K562 (cell line): ENCODE measurements around the gene YARS1. TPM values are rescaled to one million over a fixed set of nuclear protein-coding genes. Genes with fewer than 3 reads are reported as not detected.

Experiments used
- ATF2 ChIP-seq: sonication (generic); formaldehyde crosslinking; IDR thresholded peaks from 2 replicates; pipeline ENCODE4 v1.8.1; 2022; ENCODE audit warnings: missing genetic modification reagents
- BCLAF1 ChIP-seq, 2 experiments: fragments of 450-650 bp in 1 of 2; IDR thresholded peaks; 2 replicates each; pipeline ENCODE4 v1.6.1; 2011 to 2017; ENCODE audit warnings: low read depth in 2 of 2, antibody characterized with exemption in 1 of 2, borderline replicate concordance in 1 of 2, low read length in 1 of 2, mild to moderate bottlenecking in 1 of 2, mixed read lengths in 1 of 2; ENCODE audit not compliant: control insufficient read depth in 1 of 2
- DMBX1 ChIP-seq: fragments of 250-450 bp; sonication (Bioruptor Pico); IDR thresholded peaks from 2 replicates; pipeline ENCODE4 v1.8.0; 2022; ENCODE audit warnings: inconsistent platforms, mild to moderate bottlenecking, moderate library complexity, borderline replicate concordance
- E2F6 ChIP-seq, 2 experiments: IDR thresholded peaks; 2 replicates each; pipeline ENCODE4 v1.6.1; 2011; ENCODE audit warnings: borderline replicate concordance in 1 of 2, control low read depth in 1 of 2, low read depth in 1 of 2, low read length in 1 of 2, mild to moderate bottlenecking in 1 of 2, mixed read lengths in 1 of 2, moderate library complexity in 1 of 2; ENCODE audit not compliant: insufficient read depth in 1 of 2, insufficient read length in 1 of 2, poor library complexity in 1 of 2, severe bottlenecking in 1 of 2; ENCODE audit errors: extremely low read depth in 1 of 2
- GABPB2 ChIP-seq: fragments of 250-450 bp; sonication (Bioruptor Pico); conservative IDR thresholded peaks from 2 replicates; pipeline ENCODE4 v1.5.1; 2021; ENCODE audit warnings: mild to moderate bottlenecking
- HDGF ChIP-seq: fragments of 450-650 bp; IDR thresholded peaks from 2 replicates; pipeline ENCODE4 v1.6.1; 2016
- MTA2 ChIP-seq: fragments of 450-650 bp; IDR thresholded peaks from 2 replicates; pipeline ENCODE4 v1.6.1; 2016; ENCODE audit warnings: low read depth
- NFE2 ChIP-seq: IDR thresholded peaks from 2 replicates; pipeline ENCODE4 v1.6.1; 2014; ENCODE audit warnings: antibody characterized with exemption, low read depth
- SAP30 ChIP-seq: fragments of 200-600 bp; sonication (generic); IDR thresholded peaks from 2 replicates; pipeline ENCODE4 v1.6.1; 2012; ENCODE audit warnings: borderline replicate concordance, low read depth, mild to moderate bottlenecking, moderate library complexity, low read length, control low read depth, inconsistent platforms; ENCODE audit not compliant: insufficient read depth, poor library complexity, severe bottlenecking
- THAP12 ChIP-seq: fragments of 250-450 bp; sonication (Bioruptor Pico); IDR thresholded peaks from 2 replicates; pipeline ENCODE4 v1.9.0; 2021; ENCODE audit warnings: mild to moderate bottlenecking, inconsistent platforms
- ZBTB5 ChIP-seq: fragments of 450-650 bp; IDR thresholded peaks from 2 replicates; pipeline ENCODE4 v1.6.1; 2017; ENCODE audit warnings: antibody characterized with exemption
- ZNF384 ChIP-seq: IDR thresholded peaks from 2 replicates; pipeline ENCODE4 v1.6.1; 2012; ENCODE audit warnings: low read depth, low read length, improper control_type of control experiment
- polyA plus RNA-seq, 8 experiments: library from polyadenylated mRNA; depleted of rRNA in 4 of 8; stranded (reverse) in 5 of 8; unstranded in 3 of 8; fragments of >200 nt; fragmentation: Nextera tagmentation in 2 of 8; fragmentation: Illumina TruSeq in 1 of 8; extraction: Ambion mirVana in 2 of 8; extraction: Trizol in 1 of 8; gene quantifications; 2 replicates each; pipeline versions ENCODE4 v1.2.1 to v1.2.3, GENCODE V29; 2011 to 2014; ENCODE audit warnings: inconsistent platforms in 1 of 8, missing spikeins in 1 of 8
- total RNA-seq, 7 experiments: library from RNA; depleted of rRNA in 6 of 7; stranded (reverse); fragments of >200 nt in 6 of 7; fragmentation: Illumina TruSeq in 2 of 7; extraction: Trizol in 2 of 7; gene quantifications; 2 replicates each; pipeline versions ENCODE4 v1.2.1 to v1.2.3, GENCODE V29; 2011 to 2021; ENCODE audit warnings: low replicate concordance in 1 of 7

The YARS1 gene
- total and polyA plus RNA-seq, 9 of the 15 experiments (the other 6 are each of a cell fraction or from before 2014, with no cell fraction given), result 66.2 to 336 (median 201) TPM

- TF ChIP-seq ZBTB5 (no peak), HDGF (peak; percentile 12; the same call in 1 of the 2 replicates), MTA2 (no peak), SAP30 (no peak), ZNF384 (peak; percentile 89), THAP12 (CRISPR knock-in tag) (no peak), NFE2 (no peak), BCLAF1 (IDR thresholded peaks at IDR 0.05; ENCODE audit: borderline replicate concordance in 1 of 2, control insufficient read depth in 1 of 2, low read depth in 2 of 2, low read length in 1 of 2) (no peak), DMBX1 (no peak), E2F6 (IDR thresholded peaks at IDR 0.05; ENCODE audit: borderline replicate concordance in 1 of 2, extremely low read depth in 1 of 2, insufficient read depth in 1 of 2, insufficient read length in 1 of 2, low read depth in 1 of 2, low read length in 1 of 2, poor library complexity in 1 of 2, severe bottlenecking in 1 of 2) (no peak), GABPB2 (CRISPR knock-in tag) (no peak; the same call in 1 of the 2 replicates), ATF2 (CRISPR knock-in tag) (no peak)
Observed at GRCh38 chr1:32773018-32773763, 44.0 kb downstream of the YARS1 start (continued).
